CD14-positive monocyte (primary cell): Measurements from ENCODE around the gene NR6A1. TPM values are rescaled to one million over a fixed set of nuclear protein-coding genes. Genes with fewer than 3 reads are reported as not detected.

Experiments used
- DNase-seq, 3 donors: peaks; one replicate each; pipeline ENCODE4 v3.0.0-alpha.2; 2011 to 2022
- H2AFZ ChIP-seq: 2 replicates; pipeline ENCODE4 v1.6.0; 2012; ENCODE audit warnings: mild to moderate bottlenecking, low read depth, low read length, inconsistent platforms; ENCODE audit not compliant: insufficient read depth, poor library complexity, severe bottlenecking
- H3K27ac ChIP-seq, 2 donors: 1 replicate in 1 of 2; 2 replicates in 1 of 2; pipeline ENCODE4 v1.5.1; 2012 to 2013; ENCODE audit warnings: low read length in 2 of 2, control low read depth in 1 of 2, inconsistent platforms in 1 of 2, low read depth in 1 of 2, mild to moderate bottlenecking in 1 of 2
- H3K27me3 ChIP-seq, 2 donors: one replicate each; pipeline versions ENCODE4 v1.6.0 to v1.6.1; 2011 to 2013; ENCODE audit warnings: low read length in 2 of 2; ENCODE audit not compliant: control insufficient read depth in 2 of 2, insufficient read depth in 2 of 2
- H3K36me3 ChIP-seq, 2 donors: replicated peaks in 1 of 2; 1 replicate in 1 of 2; 2 replicates in 1 of 2; pipeline versions ENCODE4 v1.5.1 to v1.6.1; 2012 to 2013; ENCODE audit warnings: low read length in 2 of 2, control low read depth in 1 of 2, inconsistent platforms in 1 of 2, mild to moderate bottlenecking in 1 of 2; ENCODE audit not compliant: insufficient read depth in 2 of 2, control insufficient read depth in 1 of 2
- H3K4me1 ChIP-seq, 2 donors: 1 replicate in 1 of 2; 2 replicates in 1 of 2; pipeline versions ENCODE4 v1.5.1 to v1.6.1; 2012 to 2013; ENCODE audit warnings: low read length in 2 of 2, control low read depth in 1 of 2, inconsistent platforms in 1 of 2, mild to moderate bottlenecking in 1 of 2, moderate library complexity in 1 of 2; ENCODE audit not compliant: insufficient read depth in 2 of 2, control insufficient read depth in 1 of 2
- H3K4me2 ChIP-seq: replicated peaks from 2 replicates; pipeline ENCODE3; 2012; ENCODE audit warnings: low read length, moderate library complexity, mild to moderate bottlenecking; ENCODE audit not compliant: poor library complexity, severe bottlenecking; ENCODE audit errors: extremely low read depth
- H3K4me3 ChIP-seq, 3 experiments: fragments of 200-600 bp in 1 of 3; sonication (generic) in 1 of 3; replicated peaks in 1 of 3; 1 replicate in 2 of 3; 2 replicates in 1 of 3; pipeline ENCODE4 v1.5.1; 2011 to 2013; ENCODE audit warnings: low read length in 3 of 3, mild to moderate bottlenecking in 3 of 3, control low read depth in 2 of 3, low read depth in 2 of 3, inconsistent platforms in 1 of 3, moderate library complexity in 1 of 3
- H3K79me2 ChIP-seq: 2 replicates; pipeline ENCODE4 v1.6.0; 2012; ENCODE audit warnings: mild to moderate bottlenecking, control low read depth, inconsistent platforms, low read length, moderate library complexity; ENCODE audit not compliant: insufficient read depth
- H3K9ac ChIP-seq: 2 replicates; pipeline ENCODE4 v1.6.0; 2017; ENCODE audit warnings: low read length, mild to moderate bottlenecking; ENCODE audit not compliant: insufficient read depth, poor library complexity, severe bottlenecking
- H3K9me3 ChIP-seq, 2 donors: replicated peaks in 1 of 2; 1 replicate in 1 of 2; 2 replicates in 1 of 2; pipeline versions ENCODE4 v1.5.1 to v1.6.1; 2012 to 2013; ENCODE audit warnings: low read length in 2 of 2, control low read depth in 1 of 2; ENCODE audit not compliant: control insufficient read depth in 1 of 2, insufficient read depth in 1 of 2
- H4K20me1 ChIP-seq: 2 replicates; pipeline ENCODE4 v1.6.0; 2012; ENCODE audit warnings: mild to moderate bottlenecking, low read length, control low read depth, moderate library complexity; ENCODE audit not compliant: insufficient read depth
- H3K27ac Mint-ChIP-seq, 7 donors: one replicate each; pipeline ENCODE4 v1.8.0; 2020; ENCODE audit warnings: mild to moderate bottlenecking in 7 of 7, mixed read lengths in 7 of 7, moderate library complexity in 6 of 7, inconsistent platforms in 2 of 7
- H3K27me3 Mint-ChIP-seq, 3 donors: one replicate each; pipeline ENCODE4 v1.8.0; 2021 to 2022; ENCODE audit warnings: low read depth in 3 of 3, mild to moderate bottlenecking in 3 of 3, mixed read lengths in 3 of 3, moderate library complexity in 3 of 3, inconsistent platforms in 1 of 3
- H3K36me3 Mint-ChIP-seq, 2 donors: one replicate each; pipeline ENCODE4 v1.8.0; 2020; ENCODE audit warnings: mixed read lengths in 2 of 2, inconsistent platforms in 1 of 2, mild to moderate bottlenecking in 1 of 2
- H3K4me1 Mint-ChIP-seq: one replicate; pipeline ENCODE4 v1.8.0; 2020; ENCODE audit warnings: mild to moderate bottlenecking, mixed read lengths
- H3K4me3 Mint-ChIP-seq, 2 donors: one replicate each; pipeline ENCODE4 v1.8.0; 2020; ENCODE audit warnings: mild to moderate bottlenecking in 2 of 2, mixed read lengths in 2 of 2, moderate library complexity in 1 of 2
- H3K9me3 Mint-ChIP-seq, 7 donors: one replicate each; pipeline ENCODE4 v1.8.0; 2020 to 2022; ENCODE audit warnings: mixed read lengths in 7 of 7, mild to moderate bottlenecking in 6 of 7, moderate library complexity in 6 of 7, inconsistent platforms in 2 of 7
- WGBS: methylation state at CpG from one replicate; pipeline ENCODE4 v1.1.5; 2013; ENCODE audit warnings: missing lambda C conversion rate; ENCODE audit not compliant: insufficient coverage; 5-methylcytosine and 5-hydroxymethylcytosine counted together
- intact Hi-C, 2 donors: fragments of 100-400 bp; cut with micrococcal nuclease; formaldehyde crosslinking; loops; one replicate each; pipeline versions ENCODE4 v1.15.0 to v1.15.1; 2023
- polyA plus RNA-seq, 3 donors: library from polyadenylated mRNA; depleted of rRNA in 1 of 3; unstranded in 2 of 3; stranded (reverse) in 1 of 3; fragments of 300-500 nt in 2 of 3; fragments of >200 nt in 1 of 3; fragmentation: Illumina TruSeq in 2 of 3; gene quantifications; 1 replicate in 2 of 3; 2 replicates in 1 of 3; pipeline ENCODE4 v1.2.3, GENCODE V29; 2012 to 2021
- TF ChIP-seq, protein P1 (sequence below): fragments of 200-600 bp; IDR thresholded peaks from one replicate; pipeline ENCODE4 v1.8.0; 2022; ENCODE audit warnings: antibody characterized with exemption, mild to moderate bottlenecking

NR6A1 gene
- polyA plus RNA-seq, 3 donors: 0.15 to 2.9 (median 0.28) TPM

DNA sequence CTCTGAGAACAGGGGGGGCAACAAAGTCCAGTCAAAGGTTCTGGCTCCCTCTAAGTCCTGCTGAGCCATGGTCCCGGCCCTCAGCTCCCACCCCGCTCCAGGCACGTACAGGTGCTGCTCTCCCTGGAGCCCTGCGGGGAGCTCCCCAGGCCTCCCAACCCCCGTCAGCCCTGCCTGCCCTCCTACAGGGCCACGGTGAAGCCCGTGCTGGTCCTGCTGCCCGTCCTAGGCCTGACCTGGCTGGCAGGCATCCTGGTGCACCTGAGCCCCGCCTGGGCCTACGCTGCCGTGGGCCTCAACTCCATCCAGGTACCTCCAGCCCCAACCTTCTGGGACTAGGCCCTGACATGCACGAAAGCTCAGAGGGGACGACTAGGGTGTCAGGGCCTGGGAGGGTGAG lies 300.8 kb downstream of the NR6A1 start:
- intact Hi-C loops: no loop called here
- Histone ChIP-seq H3K4me3 (no peak overlapping the region), H3K4me2 (no peak overlapping the region), H3K79me2 (no peaks in the 10 kb centered on the region), H3K9ac (no peak overlapping the region), H3K27me3 (no peaks in the 10 kb centered on the region), H3K27ac (no peak overlapping the region), H3K9me3 (no peaks in the 10 kb centered on the region), H2AFZ (no peak overlapping the region), H4K20me1 (no peaks in the 10 kb centered on the region), H3K36me3 (no peaks in the 10 kb centered on the region), H3K4me1 (peaks cover 0 to 1% of the 10 kb centered on the region in 2 donors)
- DNase-seq: no peak
- Mint-ChIP-seq H3K27ac (no peak overlapping the region), H3K4me1 (peaks cover 4% of the 10 kb centered on the region), H3K27me3 (peaks cover 2 to 9% (median 5%) of the 10 kb centered on the region in 3 donors), H3K9me3 (no peaks in the 10 kb centered on the region), H3K36me3 (no peaks in the 10 kb centered on the region), H3K4me3 (no peak overlapping the region)
- TF ChIP-seq, protein P1, sequence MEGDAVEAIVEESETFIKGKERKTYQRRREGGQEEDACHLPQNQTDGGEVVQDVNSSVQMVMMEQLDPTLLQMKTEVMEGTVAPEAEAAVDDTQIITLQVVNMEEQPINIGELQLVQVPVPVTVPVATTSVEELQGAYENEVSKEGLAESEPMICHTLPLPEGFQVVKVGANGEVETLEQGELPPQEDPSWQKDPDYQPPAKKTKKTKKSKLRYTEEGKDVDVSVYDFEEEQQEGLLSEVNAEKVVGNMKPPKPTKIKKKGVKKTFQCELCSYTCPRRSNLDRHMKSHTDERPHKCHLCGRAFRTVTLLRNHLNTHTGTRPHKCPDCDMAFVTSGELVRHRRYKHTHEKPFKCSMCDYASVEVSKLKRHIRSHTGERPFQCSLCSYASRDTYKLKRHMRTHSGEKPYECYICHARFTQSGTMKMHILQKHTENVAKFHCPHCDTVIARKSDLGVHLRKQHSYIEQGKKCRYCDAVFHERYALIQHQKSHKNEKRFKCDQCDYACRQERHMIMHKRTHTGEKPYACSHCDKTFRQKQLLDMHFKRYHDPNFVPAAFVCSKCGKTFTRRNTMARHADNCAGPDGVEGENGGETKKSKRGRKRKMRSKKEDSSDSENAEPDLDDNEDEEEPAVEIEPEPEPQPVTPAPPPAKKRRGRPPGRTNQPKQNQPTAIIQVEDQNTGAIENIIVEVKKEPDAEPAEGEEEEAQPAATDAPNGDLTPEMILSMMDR: no peak
- 86% methylated on average over 7 of the region's 13 CpGs for WGBS

DNA sequence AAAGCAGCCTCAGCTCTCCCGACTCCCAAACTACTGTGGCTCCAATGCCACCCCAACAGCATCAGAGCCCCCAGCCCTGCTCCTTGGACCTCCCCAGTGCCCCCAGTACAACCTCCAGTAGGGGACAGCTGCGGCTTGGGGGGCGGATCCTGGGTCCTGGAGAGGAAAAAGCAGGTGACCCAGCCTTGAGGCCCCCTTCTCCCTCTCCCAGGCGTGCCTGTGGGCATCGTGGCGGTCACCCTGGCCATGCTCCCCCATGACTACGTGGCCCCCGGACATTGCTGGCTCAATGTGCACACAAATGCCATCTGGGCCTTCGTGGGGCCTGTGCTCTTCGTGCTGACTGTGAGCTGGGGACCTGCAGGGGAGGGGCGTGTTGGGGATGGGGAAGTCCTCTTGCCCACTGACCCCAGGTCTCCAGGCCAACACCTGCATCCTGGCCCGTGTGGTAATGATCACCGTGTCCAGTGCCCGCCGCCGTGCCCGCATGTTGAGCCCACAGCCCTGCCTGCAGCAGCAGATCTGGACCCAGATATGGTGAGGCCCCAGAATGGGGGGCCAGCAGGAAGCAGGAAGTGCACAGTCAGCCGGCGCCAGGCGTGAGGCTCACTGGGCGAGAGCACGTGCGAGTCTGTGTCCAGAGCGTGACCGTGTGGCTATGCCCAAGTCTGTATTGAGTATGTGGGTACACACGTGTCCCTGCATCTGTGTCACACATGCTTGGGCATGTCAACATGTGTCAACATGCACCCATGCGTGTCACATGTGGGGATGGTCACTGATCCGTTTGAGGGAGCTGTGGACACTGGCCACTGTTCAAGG lies 301.9 kb downstream of the NR6A1 start:
- Histone ChIP-seq H3K4me1 (no peaks in the 10 kb centered on the region), H2AFZ (no peak overlapping the region), H3K4me2 (no peak overlapping the region), H3K27me3 (no peaks in the 10 kb centered on the region), H3K4me3 (no peak overlapping the region), H3K79me2 (no peaks in the 10 kb centered on the region), H3K9ac (no peak overlapping the region), H3K27ac (no peak overlapping the region), H3K36me3 (no peaks in the 10 kb centered on the region), H4K20me1 (no peaks in the 10 kb centered on the region), H3K9me3 (no peaks in the 10 kb centered on the region)
- H3K9me3 Mint-ChIP-seq: peaks cover 0 to 1% (median 0%) of the 10 kb centered on the region in 7 donors
- no peak overlapping the region for H3K4me3 Mint-ChIP-seq
- H3K27me3 Mint-ChIP-seq: peaks cover 2 to 10% (median 5%) of the 10 kb centered on the region in 3 donors
- no peak for DNase-seq
- no peaks in the 10 kb centered on the region for H3K36me3 Mint-ChIP-seq
- no peak overlapping the region for H3K27ac Mint-ChIP-seq
- WGBS: 60% methylated on average over 24 of the region's 28 CpGs
- intact Hi-C loops: no loop called here
- TF ChIP-seq, protein P1: no peak
- peaks cover 4% of the 10 kb centered on the region for H3K4me1 Mint-ChIP-seq
